Measurements from ENCODE around the gene CHIC2.

DNA sequence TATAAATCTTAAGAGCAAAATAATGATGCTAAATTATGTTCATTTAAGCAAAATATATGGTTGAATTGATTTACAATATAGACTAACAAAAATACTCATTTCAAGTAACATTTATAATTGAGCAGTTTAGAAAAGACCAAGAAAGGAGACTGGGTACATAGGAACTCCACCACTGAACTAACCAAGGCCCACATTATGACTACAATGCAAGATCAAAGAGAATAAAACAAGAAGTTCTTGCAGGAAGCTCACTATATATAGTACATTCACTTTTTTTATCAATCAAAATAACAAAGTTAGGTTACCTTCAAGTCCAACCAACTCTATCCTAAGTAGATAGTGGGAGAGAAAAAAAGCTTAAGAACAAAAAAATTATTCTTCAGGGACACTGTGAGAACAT, 8.0 kb downstream of the CHIC2 start:
- TF ChIP-seq, protein P1, sequence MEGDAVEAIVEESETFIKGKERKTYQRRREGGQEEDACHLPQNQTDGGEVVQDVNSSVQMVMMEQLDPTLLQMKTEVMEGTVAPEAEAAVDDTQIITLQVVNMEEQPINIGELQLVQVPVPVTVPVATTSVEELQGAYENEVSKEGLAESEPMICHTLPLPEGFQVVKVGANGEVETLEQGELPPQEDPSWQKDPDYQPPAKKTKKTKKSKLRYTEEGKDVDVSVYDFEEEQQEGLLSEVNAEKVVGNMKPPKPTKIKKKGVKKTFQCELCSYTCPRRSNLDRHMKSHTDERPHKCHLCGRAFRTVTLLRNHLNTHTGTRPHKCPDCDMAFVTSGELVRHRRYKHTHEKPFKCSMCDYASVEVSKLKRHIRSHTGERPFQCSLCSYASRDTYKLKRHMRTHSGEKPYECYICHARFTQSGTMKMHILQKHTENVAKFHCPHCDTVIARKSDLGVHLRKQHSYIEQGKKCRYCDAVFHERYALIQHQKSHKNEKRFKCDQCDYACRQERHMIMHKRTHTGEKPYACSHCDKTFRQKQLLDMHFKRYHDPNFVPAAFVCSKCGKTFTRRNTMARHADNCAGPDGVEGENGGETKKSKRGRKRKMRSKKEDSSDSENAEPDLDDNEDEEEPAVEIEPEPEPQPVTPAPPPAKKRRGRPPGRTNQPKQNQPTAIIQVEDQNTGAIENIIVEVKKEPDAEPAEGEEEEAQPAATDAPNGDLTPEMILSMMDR (conservative IDR thresholded peaks at IDR 0.05; ENCODE audit: low read depth, low read length) = no peak
- TF ChIP-seq SMC3 (IDR thresholded peaks at IDR 0.05; ENCODE audit: low read depth, low read length) = no peak
- no peak for TF ChIP-seq POLR2A (IDR thresholded peaks at IDR 0.05; ENCODE audit: low read depth, low read length)
- no peak for TF ChIP-seq CHD1 (IDR thresholded peaks at IDR 0.05; ENCODE audit: low read depth, low read length)
- TF ChIP-seq RFX5 (IDR thresholded peaks at IDR 0.05; ENCODE audit: low read depth, low read length) = no peak
- TF ChIP-seq, protein P2, sequence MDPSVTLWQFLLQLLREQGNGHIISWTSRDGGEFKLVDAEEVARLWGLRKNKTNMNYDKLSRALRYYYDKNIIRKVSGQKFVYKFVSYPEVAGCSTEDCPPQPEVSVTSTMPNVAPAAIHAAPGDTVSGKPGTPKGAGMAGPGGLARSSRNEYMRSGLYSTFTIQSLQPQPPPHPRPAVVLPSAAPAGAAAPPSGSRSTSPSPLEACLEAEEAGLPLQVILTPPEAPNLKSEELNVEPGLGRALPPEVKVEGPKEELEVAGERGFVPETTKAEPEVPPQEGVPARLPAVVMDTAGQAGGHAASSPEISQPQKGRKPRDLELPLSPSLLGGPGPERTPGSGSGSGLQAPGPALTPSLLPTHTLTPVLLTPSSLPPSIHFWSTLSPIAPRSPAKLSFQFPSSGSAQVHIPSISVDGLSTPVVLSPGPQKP (IDR thresholded peaks at IDR 0.05; ENCODE audit: borderline replicate concordance, low read depth, low read length) = no peak
- no peak for TF ChIP-seq RAD21 (IDR thresholded peaks at IDR 0.05; ENCODE audit: low read length)
